ENCODE results near the gene STK25. TPM values are rescaled to one million over a fixed set of nuclear protein-coding genes. Genes with fewer than 3 reads are reported as not detected.

STK25 gene
- total RNA-seq, 1 donor from 2014 or later = 211 TPM

- Mint-ChIP-seq H3K4me1 (ENCODE audit: low read depth, unreplicated experiment) (peaks cover 9% of the 10 kb centered on the region), H3K27ac (ENCODE audit: unreplicated experiment) (no peak overlapping the region), H3K4me3 (ENCODE audit: unreplicated experiment) (no peak overlapping the region), H3K9me3 (ENCODE audit: unreplicated experiment) (peaks cover 1% of the 10 kb centered on the region), H3K36me3 (ENCODE audit: low read depth, unreplicated experiment) (peaks cover 4% of the 10 kb centered on the region), H3K27me3 (ENCODE audit: low read depth, unreplicated experiment) (peaks cover 5% of the 10 kb centered on the region)
- no peak for TF ChIP-seq EZH2 (IDR thresholded peaks at IDR 0.05; ENCODE audit: insufficient read depth, low read length)
- no peak for TF ChIP-seq CTCF (IDR thresholded peaks at IDR 0.05; ENCODE audit: insufficient read depth, low read depth, low read length)
- H3K36me3 ChIP-seq (ENCODE audit: insufficient read depth, low read length) = no peaks in the 10 kb centered on the region
- no peak overlapping the region for H2AFZ ChIP-seq (ENCODE audit: low read depth, low read length)
- no peaks in the 10 kb centered on the region for H3K9me3 ChIP-seq (ENCODE audit: insufficient read depth, low read depth, low read length)
- no peak overlapping the region for H3K4me3 ChIP-seq (ENCODE audit: insufficient read depth, low read depth, low read length)
- no peak overlapping the region for H3K4me2 ChIP-seq (ENCODE audit: low read length)
- no peak for FAIRE-seq
- H3K4me1 ChIP-seq (ENCODE audit: insufficient read depth, low read length) = no peaks in the 10 kb centered on the region
- H3K27me3 ChIP-seq (ENCODE audit: insufficient read depth, low read length) = no peaks in the 10 kb centered on the region
- H3K27ac ChIP-seq (ENCODE audit: low read depth, low read length) = no peak overlapping the region
- H4K20me1 ChIP-seq (ENCODE audit: insufficient read depth, low read length) = no peaks in the 10 kb centered on the region
- no peaks in the 10 kb centered on the region for H3K79me2 ChIP-seq (ENCODE audit: insufficient read depth, low read length)
- no peak overlapping the region for H3K9ac ChIP-seq (ENCODE audit: low read length)
- no peak for DNase-seq (ENCODE audit: low read depth)
Measured at GRCh38 chr2:241553512-241553830, 45.1 kb upstream of the STK25 start.

- H3K4me3 Mint-ChIP-seq (ENCODE audit: unreplicated experiment) = no peak overlapping the region
- FAIRE-seq (no peak), DNase-seq (ENCODE audit: low read depth) (no peak)
Measured at GRCh38 chr2:241551998-241552737, 43.8 kb upstream of the STK25 start.

More at GRCh38 chr2:241551998-241552737, 43.8 kb upstream of the STK25 start:
- no peak overlapping the region for H3K27ac ChIP-seq (ENCODE audit: low read depth, low read length)
- H3K79me2 ChIP-seq (ENCODE audit: insufficient read depth, low read length) = no peaks in the 10 kb centered on the region
- H3K4me1 ChIP-seq (ENCODE audit: insufficient read depth, low read length) = peaks cover 9% of the 10 kb centered on the region
- no peak overlapping the region for H3K4me2 ChIP-seq (ENCODE audit: low read length)
- H2AFZ ChIP-seq (ENCODE audit: low read depth, low read length) = no peak overlapping the region
- no peaks in the 10 kb centered on the region for H3K27me3 ChIP-seq (ENCODE audit: insufficient read depth, low read length)
- Mint-ChIP-seq H3K9me3 (ENCODE audit: unreplicated experiment) (no peaks in the 10 kb centered on the region), H3K36me3 (ENCODE audit: low read depth, unreplicated experiment) (peaks cover 4% of the 10 kb centered on the region), H3K4me1 (ENCODE audit: low read depth, unreplicated experiment) (peaks cover 7% of the 10 kb centered on the region), H3K27me3 (ENCODE audit: low read depth, unreplicated experiment) (peaks cover 5% of the 10 kb centered on the region), H3K27ac (ENCODE audit: unreplicated experiment) (no peak overlapping the region)
- H3K36me3 ChIP-seq (ENCODE audit: insufficient read depth, low read length) = no peaks in the 10 kb centered on the region
- no peak overlapping the region for H3K9ac ChIP-seq (ENCODE audit: low read length)
- H3K9me3 ChIP-seq (ENCODE audit: insufficient read depth, low read depth, low read length) = no peaks in the 10 kb centered on the region
- TF ChIP-seq EZH2 (IDR thresholded peaks at IDR 0.05; ENCODE audit: insufficient read depth, low read length) (no peak), CTCF (IDR thresholded peaks at IDR 0.05; ENCODE audit: insufficient read depth, low read depth, low read length) (no peak)
- no peak overlapping the region for H3K4me3 ChIP-seq (ENCODE audit: insufficient read depth, low read depth, low read length)
- H4K20me1 ChIP-seq (ENCODE audit: insufficient read depth, low read length) = no peaks in the 10 kb centered on the region
